GM12865 (cell line): ENCODE results near the gene BCAS4.
A peak's percentile ranks its signal among the peaks of the same experiment; 100 is the strongest.

Experiments used
- DNase-seq: peaks from one replicate; pipeline ENCODE4 v3.0.0; 2010; ENCODE audit warnings: low read depth
- H3K4me3 ChIP-seq: 2 replicates; pipeline ENCODE4 v1.5.1; 2011; ENCODE audit warnings: mild to moderate bottlenecking, low read depth, low read length, control low read depth
- CTCF ChIP-seq: IDR thresholded peaks from 2 replicates; pipeline ENCODE4 v1.5.1; 2011; ENCODE audit warnings: low read length, control low read depth, low read depth, inconsistent platforms; ENCODE audit not compliant: insufficient read depth; ENCODE audit errors: missing control alignments

The BCAS4 gene

DNA sequence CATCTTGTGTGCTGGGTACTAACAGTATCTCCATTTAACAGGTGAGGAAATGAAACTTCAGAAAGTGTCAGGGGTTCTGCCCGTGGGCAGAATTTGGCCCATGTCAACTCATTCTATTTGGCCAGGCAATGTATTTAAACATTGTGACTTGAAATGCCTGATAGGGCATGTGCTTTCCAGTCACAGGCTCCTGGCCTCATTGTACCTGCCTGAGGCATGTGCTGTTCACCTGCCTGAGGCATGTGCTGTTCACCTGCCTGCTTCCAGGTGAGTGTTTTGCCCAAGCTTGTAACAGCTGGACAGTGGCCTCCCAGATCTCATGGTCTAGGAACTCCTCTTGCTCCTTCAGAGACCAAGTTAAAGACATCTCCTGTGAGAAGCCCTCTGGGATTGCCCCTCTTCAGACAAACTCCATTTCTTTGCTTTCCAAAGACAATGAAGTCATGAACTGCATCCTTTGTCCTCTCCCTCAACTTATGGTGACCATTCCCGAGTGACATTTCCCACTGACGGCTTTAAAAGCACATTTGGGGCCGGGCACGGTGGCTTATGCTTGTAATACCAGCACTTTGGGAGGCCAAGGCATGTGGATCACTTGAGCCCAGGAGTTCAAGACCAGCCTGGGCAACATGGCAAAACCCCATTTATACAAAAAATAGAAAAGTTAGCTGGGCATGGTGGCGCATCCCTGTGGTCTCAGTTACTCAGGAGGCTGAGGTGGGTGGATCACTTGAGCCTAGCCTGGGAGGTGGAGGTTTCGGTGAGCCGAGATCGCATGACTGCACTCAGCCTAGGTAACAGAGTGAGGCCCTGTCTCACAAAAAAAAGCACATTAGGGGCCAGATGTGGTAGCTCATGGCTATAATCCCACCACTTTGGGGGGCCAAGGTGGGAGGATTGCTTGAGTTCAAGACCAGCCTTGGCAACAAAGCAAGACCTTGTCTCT is 48.7 kb downstream of the BCAS4 start:
- no peak overlapping the region for H3K4me3 ChIP-seq
- peak; percentile 62 for DNase-seq
- TF ChIP-seq CTCF: no peak

GRCh38 chr20:50844430-50845100 is 49.7 kb downstream of the BCAS4 start:
- H3K4me3 ChIP-seq: peak overlapping the region; percentile 10

DNA sequence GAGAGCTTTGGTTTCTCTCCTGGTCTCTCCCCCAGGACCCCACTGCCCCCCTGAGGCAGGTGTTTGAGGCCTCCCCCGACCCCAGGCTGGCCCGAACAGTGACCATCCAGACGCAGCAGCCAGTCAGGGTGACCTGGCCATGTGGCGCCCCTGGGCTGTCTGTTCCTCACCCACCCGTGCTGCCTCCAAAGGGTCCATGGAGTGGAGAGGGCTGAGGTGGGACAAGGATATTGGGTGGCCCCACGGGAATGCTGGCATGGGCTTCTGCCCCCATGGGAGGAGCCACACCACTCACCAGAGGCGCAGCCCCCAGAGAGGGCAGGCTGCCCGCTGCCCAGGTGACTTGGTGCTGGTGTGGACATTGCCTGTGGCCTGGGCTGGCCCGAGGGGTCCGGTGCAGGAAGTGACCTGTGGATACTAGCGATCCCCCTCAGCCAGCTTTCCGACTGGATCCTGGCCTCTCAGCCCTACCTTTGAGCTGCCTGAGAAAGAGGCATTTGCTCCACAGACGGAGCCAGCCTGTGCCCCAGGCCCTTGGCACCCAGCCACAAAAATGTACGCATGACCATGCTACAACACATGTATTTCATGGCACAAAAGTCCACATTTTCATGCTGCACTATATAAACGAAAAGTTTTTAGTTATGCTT is 50.8 kb downstream of the BCAS4 start:
- H3K4me3 ChIP-seq: no peak overlapping the region
- no peak for DNase-seq
- TF ChIP-seq CTCF: no peak

More at GRCh38 chr20:50844430-50845100, 49.7 kb downstream of the BCAS4 start:
- DNase-seq: peak; percentile 97
- no peak for TF ChIP-seq CTCF

DNA sequence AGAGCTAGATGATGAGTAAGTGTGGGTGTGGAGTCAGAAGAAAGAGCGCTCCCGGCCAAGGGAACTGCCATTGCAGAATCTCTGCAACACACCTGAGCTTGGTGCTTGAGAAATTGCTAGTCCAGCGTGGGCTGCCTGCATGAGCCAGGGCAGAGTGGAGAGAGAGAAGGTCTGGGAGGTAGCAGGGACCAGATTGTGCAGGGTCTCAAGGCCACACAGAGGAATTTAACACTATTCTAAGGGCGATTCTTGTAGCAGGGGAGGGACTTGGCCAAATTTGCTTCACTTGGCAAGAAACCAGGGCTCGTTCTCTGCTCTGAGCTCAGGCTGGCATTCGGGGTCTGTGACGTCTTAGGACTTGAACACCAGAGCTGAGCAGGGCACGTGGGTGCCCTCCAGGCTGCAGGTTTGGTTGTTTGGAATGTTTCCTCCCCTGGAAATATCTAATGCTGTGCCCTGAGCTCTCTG is 53.5 kb downstream of the BCAS4 start:
- TF ChIP-seq CTCF: no peak
- DNase-seq: peak; percentile 44
- no peak overlapping the region for H3K4me3 ChIP-seq

DNA sequence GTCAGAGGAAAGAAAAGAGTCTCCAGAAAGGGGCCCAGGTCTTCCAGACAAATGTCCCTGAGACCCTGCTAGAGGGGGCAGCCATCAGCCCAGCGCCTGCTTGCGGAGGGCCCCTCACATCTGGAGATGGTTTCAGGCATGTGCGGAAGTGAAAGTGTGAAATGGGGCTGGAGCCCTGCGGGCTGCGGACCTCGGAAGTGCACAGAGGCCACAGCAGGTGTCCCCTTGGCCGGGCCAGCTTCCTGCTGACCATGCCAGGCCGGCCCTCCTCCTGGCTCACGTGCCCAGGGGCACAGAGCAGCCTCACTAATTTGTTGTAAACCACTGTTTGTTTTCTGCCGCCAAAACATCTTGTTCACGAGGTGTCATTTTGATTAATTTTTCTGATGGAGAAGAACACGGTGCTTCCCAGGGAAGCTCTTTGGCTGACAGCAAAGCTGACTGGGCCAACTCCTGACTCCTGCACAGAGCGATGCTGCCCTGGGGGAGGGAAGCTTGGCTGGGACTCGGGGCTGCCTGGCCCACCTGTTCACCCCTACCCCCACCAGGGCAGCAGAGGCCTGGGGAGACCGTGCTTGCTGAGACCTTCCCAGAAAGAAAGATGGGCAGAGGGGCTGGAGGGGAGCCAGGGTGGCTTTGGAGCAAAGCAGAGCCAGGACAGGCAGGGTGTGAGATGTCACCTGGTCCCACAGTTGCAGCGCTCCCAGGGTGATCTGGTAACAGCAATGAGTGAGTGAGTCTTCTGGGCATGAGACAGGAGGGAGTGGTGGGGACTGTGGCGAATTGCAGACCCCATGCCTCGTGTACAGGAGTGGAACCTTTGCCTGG is 54.2 kb downstream of the BCAS4 start:
- TF ChIP-seq CTCF: no peak
- DNase-seq: peak; percentile 83
- H3K4me3 ChIP-seq: no peak overlapping the region

DNA sequence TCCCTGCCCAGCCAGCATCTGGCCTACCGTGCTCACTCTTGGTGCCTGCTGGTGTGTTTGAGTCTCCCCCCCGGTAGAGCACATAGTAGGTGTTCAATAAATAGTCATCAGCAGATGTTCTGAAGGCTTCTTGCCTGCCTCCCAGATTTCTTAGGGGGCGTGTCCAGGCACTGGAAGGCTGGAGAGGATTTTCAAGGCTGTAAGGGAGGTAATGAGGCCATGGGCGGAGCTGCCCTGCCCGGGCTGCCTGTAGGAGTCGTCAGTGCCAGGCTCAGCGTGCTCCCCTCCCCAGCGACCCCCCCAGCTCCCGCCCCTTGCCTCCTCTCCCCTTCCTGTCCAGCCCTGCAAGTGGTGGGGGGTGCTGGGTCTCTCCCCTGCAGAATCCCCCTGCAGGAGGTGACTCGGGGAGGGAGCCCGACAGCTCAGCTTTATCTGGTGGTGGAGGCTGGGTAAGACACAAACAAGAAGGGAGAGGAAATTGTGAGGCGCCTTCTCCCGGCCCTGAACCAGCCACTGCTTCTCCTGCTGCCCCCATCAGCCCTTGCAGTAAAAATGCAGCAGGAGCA is 55.9 kb downstream of the BCAS4 start:
- H3K4me3 ChIP-seq: no peak overlapping the region
- TF ChIP-seq CTCF: no peak
- no peak for DNase-seq
